Effector CD4-positive, alpha-beta T cell (primary cell): ENCODE results near the gene KEL. TPM values are rescaled to one million over a fixed set of nuclear protein-coding genes. Genes with fewer than 3 reads are reported as not detected.
"Not testable (repeated sequence)": the region's sequence is repeated elsewhere in the genome, so short reads cannot be mapped to it uniquely, and the experiment has no call there.

ENCODE experiments used
- DNase-seq: peaks from one replicate; pipeline ENCODE4 v3.0.0-alpha.2; 2020
- total RNA-seq: gene quantifications from one replicate; lab custom pipeline; 2026; lab: John Stamatoyannopoulos, UW

Gene KEL
- total RNA-seq, result not detected

DNA sequence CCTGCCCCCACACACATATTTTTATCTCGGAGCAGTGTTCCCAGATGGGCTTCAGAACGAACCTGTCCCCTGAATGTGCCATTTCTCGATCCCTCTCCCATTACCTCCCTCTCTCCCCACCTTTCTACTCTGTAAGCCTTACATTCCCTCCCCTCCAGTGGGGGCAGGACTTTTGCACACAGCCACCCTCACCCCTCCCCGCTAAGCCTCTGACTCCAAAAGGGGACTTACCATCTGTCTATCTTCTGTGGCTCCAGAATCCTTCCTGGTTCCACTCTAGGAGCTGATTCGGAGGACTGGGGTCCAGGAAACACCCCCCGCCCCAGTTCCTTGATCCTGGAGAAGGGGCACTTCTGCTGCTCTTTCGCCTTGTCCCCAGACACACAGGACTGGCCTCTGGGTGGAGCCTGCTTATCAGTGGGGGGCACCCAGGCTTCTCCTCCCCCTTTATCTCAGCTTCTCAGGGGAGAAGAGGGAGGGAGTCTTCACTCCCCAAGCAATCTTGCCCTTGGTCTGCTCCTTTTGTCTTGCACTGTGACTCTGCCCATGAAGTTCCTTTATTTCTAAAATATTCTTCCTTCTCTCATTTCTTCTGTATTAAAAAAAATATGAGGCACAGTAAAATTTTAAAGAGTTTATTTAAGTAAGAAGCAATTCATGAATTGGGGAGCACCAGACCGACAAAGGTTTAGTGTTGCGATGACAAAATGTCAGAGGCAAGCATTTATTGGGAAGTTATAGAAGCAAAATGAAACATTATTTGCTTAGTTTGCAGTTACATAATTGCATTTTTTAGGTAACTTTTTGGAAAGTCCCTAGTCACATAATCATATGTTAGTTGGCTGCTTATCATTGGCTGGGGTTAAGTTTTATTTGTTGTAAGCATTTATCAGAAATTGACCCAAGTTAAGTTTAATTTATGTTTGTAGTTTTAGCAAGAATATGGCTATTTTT lies at the start of gene KEL:
KEL (minus strand) TSS at position 391 of the 954 bp plus-strand sequence; CDS start at position 234, 157 bp downstream.
- no peak for DNase-seq

- peak; percentile 71 for DNase-seq
Observed at GRCh38 chr7:143008007-143008901, 46.1 kb upstream of the KEL start.

GRCh38 chr7:143005632-143006260 lies 43.6 kb upstream of the KEL start:
- DNase-seq, result no peak

GRCh38 chr7:143003393-143004051 lies 41.4 kb upstream of the KEL start:
- DNase-seq, result peak; percentile 6

DNA sequence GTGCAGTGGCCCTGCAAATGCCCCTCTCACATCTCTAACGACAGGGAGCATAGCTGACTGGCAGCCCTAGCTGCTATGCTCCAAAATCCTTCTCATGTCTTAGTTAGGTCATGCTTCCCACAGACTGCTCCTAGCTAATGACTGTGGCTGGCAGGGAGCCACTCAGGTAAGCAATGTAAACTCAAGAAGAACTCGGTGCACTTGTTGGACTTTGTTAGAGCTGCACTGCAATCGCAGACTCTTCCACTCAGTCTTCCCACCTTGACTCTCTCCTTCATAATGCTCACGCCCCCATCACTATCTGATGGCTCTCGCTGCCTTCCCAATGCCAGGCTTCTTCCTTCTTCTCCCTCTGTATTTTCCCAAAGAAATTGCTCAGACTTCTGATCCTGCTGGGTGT lies 40.7 kb upstream of the KEL start:
- no peak for DNase-seq

DNA sequence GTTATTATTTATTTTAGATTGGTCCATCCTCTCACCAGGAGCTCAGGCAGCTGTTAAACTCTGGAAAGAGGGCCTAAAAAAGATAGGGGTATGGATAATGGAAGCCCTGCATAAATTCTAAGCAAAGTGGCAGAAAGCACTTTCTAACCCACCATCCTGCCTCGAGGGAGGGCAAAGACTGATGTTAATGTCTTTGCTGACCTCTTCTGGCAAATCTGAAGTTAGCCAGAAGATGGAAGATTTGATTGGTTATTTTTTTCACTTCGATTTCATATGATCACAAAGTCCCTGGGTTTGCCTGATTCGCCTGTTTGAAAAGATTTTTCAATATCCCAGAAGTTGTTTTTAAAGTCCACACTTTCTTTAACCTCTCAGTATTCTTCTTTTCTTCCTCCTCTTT lies 39.9 kb upstream of the KEL start:
- DNase-seq, result no peak

DNA sequence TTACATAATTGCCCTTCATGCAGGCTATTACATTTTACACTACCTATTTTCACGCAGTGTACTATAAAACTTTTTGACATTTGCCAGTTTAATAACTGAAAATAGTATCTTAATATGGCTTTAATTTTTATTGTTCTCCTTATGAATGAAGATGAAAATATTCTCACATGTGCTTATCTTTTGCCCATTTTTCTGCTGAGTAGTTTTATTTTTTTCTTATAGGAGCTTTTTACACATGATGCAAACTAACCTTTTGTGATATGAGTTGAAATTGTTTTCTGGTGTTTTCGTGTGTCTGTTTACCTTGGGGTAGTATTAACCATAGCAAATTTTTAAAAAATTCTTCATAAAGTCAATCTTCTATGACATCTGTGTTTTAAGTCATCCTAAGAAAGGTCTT lies 38.5 kb upstream of the KEL start:
- no peak for DNase-seq

DNA sequence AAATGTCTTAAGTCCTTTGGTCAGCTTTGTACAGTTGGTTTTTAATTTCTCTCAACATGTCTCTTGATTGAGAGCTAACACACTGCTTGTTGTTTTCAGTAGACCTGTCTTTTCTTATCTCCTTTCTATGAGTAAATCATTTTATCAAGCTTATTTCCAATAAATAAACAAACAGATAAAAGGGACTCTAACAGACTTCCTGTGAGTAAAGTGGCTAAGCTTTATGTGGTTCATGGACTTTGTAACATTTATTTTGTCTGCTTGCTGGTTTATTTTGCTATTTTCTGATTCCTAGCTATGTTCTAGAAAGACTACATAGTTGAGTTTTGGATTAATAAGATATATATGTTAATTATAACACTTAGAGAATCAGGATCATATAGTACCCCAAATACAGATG lies 37.6 kb upstream of the KEL start:
- no peak for DNase-seq

GRCh38 chr7:142998966-142999365 lies 36.8 kb upstream of the KEL start:
- DNase-seq, result no peak

DNA sequence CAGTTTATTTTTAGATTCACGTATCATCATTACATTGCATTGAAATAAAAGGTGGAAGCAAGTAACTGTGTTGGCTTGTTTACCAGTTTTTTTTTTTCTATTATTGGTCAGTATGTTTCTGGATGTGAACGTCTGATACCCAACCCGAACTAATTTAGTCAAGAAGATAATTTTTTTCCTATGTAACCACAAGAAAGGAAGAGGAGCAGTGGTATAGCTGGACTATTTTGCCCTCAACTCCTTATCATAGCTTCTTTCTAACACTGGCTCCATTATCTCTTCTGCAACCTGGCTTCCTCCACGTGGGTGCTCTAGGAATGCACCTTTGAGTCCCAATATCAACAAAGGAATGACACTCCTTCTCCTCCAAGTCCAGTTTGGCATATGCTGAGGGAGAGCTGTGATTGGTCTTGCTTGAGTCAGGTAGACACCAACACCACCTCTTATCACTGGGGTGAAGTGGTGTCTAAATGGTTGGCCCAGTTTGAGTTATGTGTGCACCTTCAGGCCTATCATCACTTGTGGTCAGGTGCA lies 35.4 kb upstream of the KEL start:
- no peak for DNase-seq

DNA sequence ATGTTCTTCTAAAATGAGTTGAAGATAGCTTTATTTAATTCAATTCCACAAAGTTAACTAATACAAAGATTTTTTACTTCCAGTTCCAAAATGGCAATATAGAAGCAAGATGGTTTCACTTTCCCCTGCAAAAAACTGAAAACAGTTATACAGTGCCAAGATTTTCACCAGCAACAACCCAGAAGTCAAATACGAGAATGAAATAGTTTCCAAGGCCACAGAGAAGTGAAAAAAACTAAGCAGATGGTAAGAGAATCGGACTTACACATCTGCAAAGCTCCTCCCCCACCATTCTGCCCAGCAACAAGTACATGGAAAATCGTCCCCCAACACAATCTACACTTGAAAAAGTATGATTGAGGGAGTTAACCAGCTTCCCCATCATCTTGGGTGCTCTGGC lies 30.3 kb upstream of the KEL start:
- DNase-seq, result no peak

DNA sequence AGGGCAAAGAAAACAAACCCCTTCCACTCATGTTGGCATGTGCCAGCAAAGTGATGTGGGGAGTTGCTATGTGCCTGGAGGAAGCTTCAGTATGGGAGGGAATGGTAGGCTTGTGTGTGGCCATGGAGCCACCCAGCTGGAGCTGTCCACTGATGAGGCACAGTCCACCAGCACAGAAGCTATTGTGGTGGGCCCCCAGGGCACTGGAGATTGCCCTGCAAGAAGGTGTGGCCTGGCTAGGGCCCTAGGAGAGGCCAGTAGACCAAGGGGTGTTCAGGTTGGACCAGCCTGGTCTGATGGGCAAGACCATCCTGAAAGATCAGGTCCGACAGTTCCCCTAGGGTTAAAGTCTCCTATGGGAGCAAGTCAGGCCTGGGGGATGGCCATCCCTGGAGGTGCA lies 22.1 kb upstream of the KEL start:
- DNase-seq, result no peak

- no peak for DNase-seq
Observed at GRCh38 chr7:142983825-142984224, 21.7 kb upstream of the KEL start.

DNA sequence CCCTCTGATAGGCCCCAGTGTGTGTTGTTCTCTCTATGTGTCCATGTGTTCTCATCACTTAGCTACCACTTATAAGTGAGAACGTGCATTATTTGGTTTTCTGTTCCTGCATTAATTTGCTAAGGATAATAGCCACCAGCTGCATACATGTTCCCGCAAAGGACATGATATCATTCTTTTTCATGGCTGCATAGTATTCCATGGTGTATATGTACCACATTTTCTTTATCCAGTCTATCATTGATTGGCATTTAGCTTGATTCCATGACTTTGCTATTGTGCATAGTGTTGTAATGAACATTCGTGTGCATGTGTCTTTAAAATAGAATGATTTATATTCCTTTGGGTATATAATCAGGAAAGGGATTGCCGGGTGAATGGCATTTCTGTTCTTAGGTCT lies 16.2 kb upstream of the KEL start:
- DNase-seq, result not testable (repeated sequence)

GRCh38 chr7:142974626-142975025 lies 12.5 kb upstream of the KEL start:
- no peak for DNase-seq

DNA sequence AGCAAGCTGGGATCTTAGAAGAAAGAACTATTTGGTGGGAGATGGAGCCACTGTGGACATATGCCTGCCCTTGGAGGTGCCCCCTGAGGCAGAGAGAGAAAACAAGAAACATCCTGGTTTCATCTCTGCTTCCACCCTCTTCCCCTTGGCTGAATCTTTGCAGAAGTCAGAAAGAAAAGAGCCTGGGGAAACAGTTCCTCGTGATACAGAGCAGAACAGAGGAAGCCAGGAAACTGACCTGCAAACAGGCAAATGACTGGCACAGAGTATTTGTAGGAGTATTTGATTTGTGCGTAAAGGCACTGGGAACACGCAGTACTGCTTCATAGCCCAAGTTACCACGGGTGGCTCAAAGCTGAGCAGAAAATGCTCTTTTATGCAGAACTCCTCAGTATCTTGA lies 7.0 kb upstream of the KEL start:
- DNase-seq, result no peak

- DNase-seq, result no peak
Observed at GRCh38 chr7:142968229-142968628, 6.1 kb upstream of the KEL start.

DNA sequence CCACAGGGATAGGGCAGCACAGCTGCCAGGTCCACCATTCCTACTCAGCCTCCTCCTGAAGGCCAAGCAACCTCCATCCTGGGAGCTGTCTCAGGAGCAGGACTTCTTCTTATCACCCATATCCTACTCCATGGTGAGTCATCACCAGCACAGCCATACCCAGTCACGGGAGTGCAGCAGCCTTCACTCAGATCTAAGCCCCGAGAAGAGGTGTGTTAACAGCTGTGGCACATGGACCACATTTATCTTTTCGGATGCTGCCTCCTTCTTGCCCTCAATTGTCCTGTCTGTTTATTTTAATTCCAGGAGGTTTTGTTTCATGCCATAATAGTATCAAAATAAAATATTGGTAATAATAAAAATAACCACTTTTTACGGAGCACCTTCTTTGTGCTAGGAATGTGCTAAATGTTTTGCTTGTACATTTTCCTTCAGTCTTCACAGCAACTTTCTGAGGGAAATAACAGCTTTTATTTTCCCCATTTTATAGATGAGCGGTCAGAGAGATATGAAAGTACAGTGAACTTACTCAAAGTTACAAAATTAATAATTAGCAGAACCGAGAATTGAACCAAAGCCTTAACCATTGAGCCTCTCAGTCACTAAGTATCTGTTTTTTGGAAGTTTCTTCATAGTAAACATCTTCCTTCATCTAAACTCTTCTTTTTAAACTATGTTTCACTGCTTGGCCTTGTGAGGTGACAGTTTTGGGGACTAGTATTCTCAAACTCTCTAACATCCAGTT lies 2.5 kb upstream of the KEL start:
- DNase-seq, result no peak

DNA sequence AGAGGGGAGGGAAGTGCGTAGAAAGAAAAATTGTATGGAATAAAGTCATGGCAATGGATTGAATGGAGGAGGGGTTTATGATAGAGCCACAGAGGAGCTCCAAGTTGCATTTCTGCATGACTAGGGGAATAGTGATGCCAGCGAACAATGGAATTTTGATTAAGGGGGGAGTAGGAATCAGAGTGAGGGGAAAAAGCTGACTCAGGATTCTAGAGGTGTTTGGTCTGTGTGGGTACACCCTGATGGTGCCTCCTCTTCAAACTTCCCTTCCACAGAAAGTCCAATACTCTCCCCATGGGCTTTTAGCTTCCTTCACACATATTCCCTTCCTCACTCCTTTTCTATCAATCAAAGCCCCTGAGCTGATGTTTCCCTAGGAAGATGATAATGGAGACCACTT lies 1.8 kb upstream of the KEL start:
- no peak for DNase-seq

DNA sequence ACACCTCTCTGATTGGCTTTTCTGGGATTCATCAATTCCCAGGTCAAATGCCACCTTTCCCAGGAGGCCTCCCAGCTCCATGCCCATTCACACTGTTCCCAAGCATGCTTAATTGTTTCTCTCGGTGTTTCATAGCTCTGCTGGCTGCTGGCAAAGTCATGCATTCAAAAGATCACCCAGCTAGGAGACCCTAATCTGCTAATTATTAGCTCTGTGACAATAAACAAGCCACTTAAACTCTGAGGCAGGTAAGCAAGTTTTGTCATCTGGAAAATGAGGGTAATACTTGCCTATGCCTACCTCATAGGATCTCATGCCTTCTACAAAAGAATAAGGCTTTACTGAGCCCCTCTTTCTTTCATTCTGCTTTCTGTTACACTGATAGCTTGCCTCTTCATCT lies 828 bp upstream of the KEL start:
- no peak for DNase-seq

- no peak for DNase-seq
Observed at GRCh38 chr7:142961595-142961972, 579 bp downstream of the KEL start.
